Measurements from ENCODE around the gene ZEB2.

DNA sequence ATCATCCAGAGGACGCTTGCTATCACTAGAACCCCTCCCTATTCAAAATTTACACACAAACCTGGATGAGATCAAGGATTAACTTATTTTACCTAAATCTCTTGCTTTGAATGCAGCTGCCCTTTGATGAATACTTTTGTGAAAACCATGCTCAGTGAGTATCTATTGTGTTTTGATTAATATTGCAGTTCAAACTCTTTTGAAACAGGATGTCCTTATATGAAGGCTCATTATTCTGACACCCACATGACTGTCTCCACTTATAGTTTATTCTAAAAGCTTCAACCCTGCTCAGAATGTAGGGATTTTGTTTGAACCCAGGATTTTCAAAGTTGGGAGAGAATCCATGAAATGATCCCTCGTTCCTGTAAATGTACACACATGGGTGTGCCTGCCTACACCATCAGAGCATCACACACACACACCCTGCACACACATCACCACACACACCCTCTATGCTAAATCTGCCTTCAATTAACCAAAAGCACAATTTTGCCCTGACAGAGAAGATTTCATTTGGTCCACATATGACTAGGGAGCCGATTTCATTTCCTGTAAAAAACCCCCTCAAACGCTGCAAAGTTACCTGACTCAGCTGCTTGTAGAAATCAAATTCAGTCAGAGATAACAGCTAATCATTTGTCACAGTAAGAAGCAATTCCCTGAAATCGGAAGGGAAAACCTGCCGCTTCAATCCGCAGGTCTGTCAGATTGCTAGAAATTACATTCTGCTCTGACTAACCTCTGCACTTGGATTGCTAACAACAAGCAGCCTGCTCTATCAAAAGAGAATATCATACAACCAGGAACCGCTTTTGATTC is 65.2 kb downstream of the ZEB2 start:
- TF ChIP-seq CTCF (IDR thresholded peaks at IDR 0.05) (no peak), POLR2A (IDR thresholded peaks at IDR 0.05) (no peak), EP300 (IDR thresholded peaks at IDR 0.05) (no peak), POLR2AphosphoS5 (IDR thresholded peaks at IDR 0.05) (no peak)
